ENCODE data around the gene GPC6.

Gene GPC6

GRCh38 chr13:94248454-94249228 lies 1022.0 kb downstream of the GPC6 start:
- Histone ChIP-seq H4K91ac (ENCODE audit: low read length) (no peak overlapping the region), H2BK120ac (ENCODE audit: low read depth, low read length) (no peak overlapping the region), H3K36me3 (ENCODE audit: control insufficient read depth in 1 of 2, insufficient read depth in 2 of 2, low read depth in 1 of 2, low read length in 2 of 2) (no peaks in the 10 kb centered on the region), H3K79me1 (replicated peaks; ENCODE audit: low read length, poor library complexity, severe bottlenecking) (peaks cover 1% of the 10 kb centered on the region), H3K27me3 (ENCODE audit: control insufficient read depth in 1 of 2, insufficient read depth in 1 of 2, low read length in 2 of 2) (no peaks in the 10 kb centered on the region), H3K9me3 (ENCODE audit: control insufficient read depth, low read length) (peaks cover 20% of the 10 kb centered on the region), H2AFZ (ENCODE audit: low read depth, low read length) (no peak overlapping the region), H4K8ac (ENCODE audit: low read length) (no peak overlapping the region), H3K9ac (ENCODE audit: low read length) (peak overlapping the region; percentile 19), H2BK5ac (ENCODE audit: low read depth, low read length, poor library complexity, severe bottlenecking) (no peak overlapping the region), H3K4me3 (ENCODE audit: insufficient read depth in 1 of 2, low read depth in 1 of 2, low read length in 2 of 2) (no peak overlapping the region), H2BK15ac (ENCODE audit: low read depth, poor library complexity, severe bottlenecking) (no peak overlapping the region), H2BK12ac (ENCODE audit: low read length in 2 of 2) (no peak overlapping the region), H3K4me1 (ENCODE audit: control insufficient read depth, insufficient read depth, low read depth, low read length) (no peaks in the 10 kb centered on the region), H3K23ac (ENCODE audit: low read length in 2 of 2) (no peak overlapping the region), H3K18ac (ENCODE audit: low read depth in 1 of 2, low read length in 2 of 2) (no peak overlapping the region), H3K4me2 (ENCODE audit: low read length, poor library complexity, severe bottlenecking) (no peak overlapping the region), H3K27ac (ENCODE audit: low read length, poor library complexity, severe bottlenecking) (no peak overlapping the region), H3K14ac (ENCODE audit: low read length in 2 of 2) (no peak overlapping the region), H3K4ac (ENCODE audit: low read depth in 1 of 2, low read length in 2 of 2) (no peak overlapping the region), H2AK5ac (ENCODE audit: low read length, severe bottlenecking) (no peak overlapping the region)
- WGBS = no CpG with 5 or more reads among the region's 2 CpGs
- DNase-seq = no peak

GRCh38 chr13:94249512-94249911 lies 1022.9 kb downstream of the GPC6 start:
- no peak overlapping the region for H2BK120ac ChIP-seq (ENCODE audit: low read depth, low read length)
- H3K18ac ChIP-seq (ENCODE audit: low read depth in 1 of 2, low read length in 2 of 2) = no peak overlapping the region
- no peak overlapping the region for H3K4me3 ChIP-seq (ENCODE audit: insufficient read depth in 1 of 2, low read depth in 1 of 2, low read length in 2 of 2)
- no peak overlapping the region for H3K14ac ChIP-seq (ENCODE audit: low read length in 2 of 2)
- H4K8ac ChIP-seq (ENCODE audit: low read length) = no peak overlapping the region
- peak overlapping the region; percentile 19 for H3K9ac ChIP-seq (ENCODE audit: low read length)
- 0% methylated on average over 1 of the region's 1 CpG for WGBS
- H3K27me3 ChIP-seq (ENCODE audit: control insufficient read depth in 1 of 2, insufficient read depth in 1 of 2, low read length in 2 of 2) = no peaks in the 10 kb centered on the region
- no peak overlapping the region for H4K91ac ChIP-seq (ENCODE audit: low read length)
- no peak overlapping the region for H2BK5ac ChIP-seq (ENCODE audit: low read depth, low read length, poor library complexity, severe bottlenecking)
- no peak overlapping the region for H2AK5ac ChIP-seq (ENCODE audit: low read length, severe bottlenecking)
- H3K4me2 ChIP-seq (ENCODE audit: low read length, poor library complexity, severe bottlenecking) = no peak overlapping the region
- H3K36me3 ChIP-seq (ENCODE audit: control insufficient read depth in 1 of 2, insufficient read depth in 2 of 2, low read depth in 1 of 2, low read length in 2 of 2) = no peaks in the 10 kb centered on the region
- no peak overlapping the region for H3K4ac ChIP-seq (ENCODE audit: low read depth in 1 of 2, low read length in 2 of 2)
- H3K27ac ChIP-seq (ENCODE audit: low read length, poor library complexity, severe bottlenecking) = no peak overlapping the region
- peak; percentile 69 for DNase-seq
- H3K4me1 ChIP-seq (ENCODE audit: control insufficient read depth, insufficient read depth, low read depth, low read length) = no peaks in the 10 kb centered on the region
- H2AFZ ChIP-seq (ENCODE audit: low read depth, low read length) = no peak overlapping the region
- no peak overlapping the region for H2BK15ac ChIP-seq (ENCODE audit: low read depth, poor library complexity, severe bottlenecking)
- H3K9me3 ChIP-seq (ENCODE audit: control insufficient read depth, low read length) = peaks cover 20% of the 10 kb centered on the region
- no peak overlapping the region for H3K23ac ChIP-seq (ENCODE audit: low read length in 2 of 2)
- H2BK12ac ChIP-seq (ENCODE audit: low read length in 2 of 2) = no peak overlapping the region
- H3K79me1 ChIP-seq (replicated peaks; ENCODE audit: low read length, poor library complexity, severe bottlenecking) = peaks cover 1% of the 10 kb centered on the region

- Histone ChIP-seq H3K4me3 (ENCODE audit: insufficient read depth in 1 of 2, low read depth in 1 of 2, low read length in 2 of 2) (no peak overlapping the region), H4K8ac (ENCODE audit: low read length) (no peak overlapping the region), H2AFZ (ENCODE audit: low read depth, low read length) (no peak overlapping the region), H3K79me1 (replicated peaks; ENCODE audit: low read length, poor library complexity, severe bottlenecking) (peaks cover 1% of the 10 kb centered on the region), H3K9ac (ENCODE audit: low read length) (no peak overlapping the region), H3K36me3 (ENCODE audit: control insufficient read depth in 1 of 2, insufficient read depth in 2 of 2, low read depth in 1 of 2, low read length in 2 of 2) (no peaks in the 10 kb centered on the region), H3K14ac (ENCODE audit: low read length in 2 of 2) (no peak overlapping the region), H2BK120ac (ENCODE audit: low read depth, low read length) (no peak overlapping the region), H3K4me1 (ENCODE audit: control insufficient read depth, insufficient read depth, low read depth, low read length) (no peaks in the 10 kb centered on the region), H3K9me3 (ENCODE audit: control insufficient read depth, low read length) (peaks cover 4% of the 10 kb centered on the region), H3K4me2 (ENCODE audit: low read length, poor library complexity, severe bottlenecking) (peak overlapping the region; percentile 42), H2BK15ac (ENCODE audit: low read depth, poor library complexity, severe bottlenecking) (no peak overlapping the region), H3K27me3 (ENCODE audit: control insufficient read depth in 1 of 2, insufficient read depth in 1 of 2, low read length in 2 of 2) (no peaks in the 10 kb centered on the region), H3K27ac (ENCODE audit: low read length, poor library complexity, severe bottlenecking) (peak overlapping the region; percentile 71), H4K91ac (ENCODE audit: low read length) (no peak overlapping the region), H2BK5ac (ENCODE audit: low read depth, low read length, poor library complexity, severe bottlenecking) (no peak overlapping the region), H3K18ac (ENCODE audit: low read depth in 1 of 2, low read length in 2 of 2) (no peak overlapping the region), H3K4ac (ENCODE audit: low read depth in 1 of 2, low read length in 2 of 2) (no peak overlapping the region), H2BK12ac (ENCODE audit: low read length in 2 of 2) (no peak overlapping the region), H2AK5ac (ENCODE audit: low read length, severe bottlenecking) (no peak overlapping the region), H3K23ac (ENCODE audit: low read length in 2 of 2) (no peak overlapping the region)
- 71% methylated on average over 6 of the region's 9 CpGs for WGBS
- no peak for DNase-seq
Observed at GRCh38 chr13:94251831-94252608, 1025.4 kb downstream of the GPC6 start.

GRCh38 chr13:94254737-94255136 lies 1028.1 kb downstream of the GPC6 start:
- no peak overlapping the region for H2BK5ac ChIP-seq (ENCODE audit: low read depth, low read length, poor library complexity, severe bottlenecking)
- H3K4me2 ChIP-seq (ENCODE audit: low read length, poor library complexity, severe bottlenecking) = no peak overlapping the region
- no peak overlapping the region for H2BK120ac ChIP-seq (ENCODE audit: low read depth, low read length)
- H2BK15ac ChIP-seq (ENCODE audit: low read depth, poor library complexity, severe bottlenecking) = no peak overlapping the region
- H3K27me3 ChIP-seq (ENCODE audit: control insufficient read depth in 1 of 2, insufficient read depth in 1 of 2, low read length in 2 of 2) = no peaks in the 10 kb centered on the region
- H3K23ac ChIP-seq (ENCODE audit: low read length in 2 of 2) = no peak overlapping the region
- H3K18ac ChIP-seq (ENCODE audit: low read depth in 1 of 2, low read length in 2 of 2) = no peak overlapping the region
- H3K36me3 ChIP-seq (ENCODE audit: control insufficient read depth in 1 of 2, insufficient read depth in 2 of 2, low read depth in 1 of 2, low read length in 2 of 2) = no peaks in the 10 kb centered on the region
- no peak overlapping the region for H3K27ac ChIP-seq (ENCODE audit: low read length, poor library complexity, severe bottlenecking)
- no peak overlapping the region for H3K4me3 ChIP-seq (ENCODE audit: insufficient read depth in 1 of 2, low read depth in 1 of 2, low read length in 2 of 2)
- H3K9ac ChIP-seq (ENCODE audit: low read length) = no peak overlapping the region
- no peak overlapping the region for H4K91ac ChIP-seq (ENCODE audit: low read length)
- DNase-seq = no peak
- no peak overlapping the region for H3K14ac ChIP-seq (ENCODE audit: low read length in 2 of 2)
- H3K9me3 ChIP-seq (ENCODE audit: control insufficient read depth, low read length) = no peaks in the 10 kb centered on the region
- no peak overlapping the region for H4K8ac ChIP-seq (ENCODE audit: low read length)
- no peak overlapping the region for H3K4ac ChIP-seq (ENCODE audit: low read depth in 1 of 2, low read length in 2 of 2)
- H2AFZ ChIP-seq (ENCODE audit: low read depth, low read length) = no peak overlapping the region
- H2AK5ac ChIP-seq (ENCODE audit: low read length, severe bottlenecking) = no peak overlapping the region
- no peaks in the 10 kb centered on the region for H3K4me1 ChIP-seq (ENCODE audit: control insufficient read depth, insufficient read depth, low read depth, low read length)
- no peak overlapping the region for H2BK12ac ChIP-seq (ENCODE audit: low read length in 2 of 2)
- H3K79me1 ChIP-seq (replicated peaks; ENCODE audit: low read length, poor library complexity, severe bottlenecking) = no peaks in the 10 kb centered on the region

Measured in mesenchymal stem cell (in vitro differentiated cells and primary cell).